GM06990 (cell line): ENCODE measurements around the gene KRIT1.

Experiments
- DNase-seq: peaks from one replicate; pipeline ENCODE4 v3.0.0-alpha.2; 2011; ENCODE audit not compliant: insufficient read length; ENCODE audit errors: extremely low read depth
- H3K27me3 ChIP-seq: replicated peaks from 2 replicates; pipeline ENCODE4 v1.6.0; 2011; ENCODE audit warnings: low read length; ENCODE audit not compliant: control insufficient read depth, insufficient read depth
- H3K36me3 ChIP-seq: 2 replicates; pipeline ENCODE4 v1.5.1; 2011; ENCODE audit warnings: low read length; ENCODE audit not compliant: control insufficient read depth, insufficient read depth
- H3K4me3 ChIP-seq: replicated peaks from 2 replicates; pipeline ENCODE4 v1.5.1; 2011; ENCODE audit warnings: low read depth, mild to moderate bottlenecking, control low read depth, low read length
- CTCF ChIP-seq: IDR thresholded peaks from 2 replicates; pipeline ENCODE4 v1.5.1; 2011; ENCODE audit warnings: low read length, control low read depth, mild to moderate bottlenecking, inconsistent platforms; ENCODE audit not compliant: insufficient read depth, poor library complexity, severe bottlenecking

Gene KRIT1

GRCh38 chr7:92158660-92159575 lies 86.8 kb downstream of the KRIT1 start:
- H3K27me3 ChIP-seq = no peaks in the 10 kb centered on the region
- no peak overlapping the region for H3K4me3 ChIP-seq
- no peak for TF ChIP-seq CTCF
- no peaks in the 10 kb centered on the region for H3K36me3 ChIP-seq
- DNase-seq = no peak

GRCh38 chr7:92156990-92157389 lies 88.7 kb downstream of the KRIT1 start:
- no peak overlapping the region for H3K4me3 ChIP-seq
- no peaks in the 10 kb centered on the region for H3K27me3 ChIP-seq
- no peaks in the 10 kb centered on the region for H3K36me3 ChIP-seq
- no peak for TF ChIP-seq CTCF
- DNase-seq = no peak

- Histone ChIP-seq H3K36me3 (no peaks in the 10 kb centered on the region), H3K27me3 (no peaks in the 10 kb centered on the region), H3K4me3 (no peak overlapping the region)
- no peak for DNase-seq
- TF ChIP-seq CTCF = no peak
Observed at GRCh38 chr7:92155108-92155739, 90.5 kb downstream of the KRIT1 start.

GRCh38 chr7:92150450-92151017 lies 95.2 kb downstream of the KRIT1 start:
- Histone ChIP-seq H3K27me3 (no peaks in the 10 kb centered on the region), H3K4me3 (no peak overlapping the region), H3K36me3 (no peaks in the 10 kb centered on the region)
- TF ChIP-seq CTCF = no peak
- no peak for DNase-seq

- Histone ChIP-seq H3K27me3 (no peaks in the 10 kb centered on the region), H3K36me3 (no peaks in the 10 kb centered on the region), H3K4me3 (no peak overlapping the region)
- DNase-seq = no peak
- TF ChIP-seq CTCF = no peak
Observed at GRCh38 chr7:92149736-92150239, 95.9 kb downstream of the KRIT1 start.
